ENCODE results near the gene ARHGAP33. TPM values are rescaled to one million over a fixed set of nuclear protein-coding genes. Genes with fewer than 3 reads are reported as not detected.

ARHGAP33 gene
- total and polyA plus RNA-seq, 2 donors (not counting 3 experiments of a cell fraction or from before 2014, with no cell fraction given), result 11.0 to 18.4 TPM

DNA sequence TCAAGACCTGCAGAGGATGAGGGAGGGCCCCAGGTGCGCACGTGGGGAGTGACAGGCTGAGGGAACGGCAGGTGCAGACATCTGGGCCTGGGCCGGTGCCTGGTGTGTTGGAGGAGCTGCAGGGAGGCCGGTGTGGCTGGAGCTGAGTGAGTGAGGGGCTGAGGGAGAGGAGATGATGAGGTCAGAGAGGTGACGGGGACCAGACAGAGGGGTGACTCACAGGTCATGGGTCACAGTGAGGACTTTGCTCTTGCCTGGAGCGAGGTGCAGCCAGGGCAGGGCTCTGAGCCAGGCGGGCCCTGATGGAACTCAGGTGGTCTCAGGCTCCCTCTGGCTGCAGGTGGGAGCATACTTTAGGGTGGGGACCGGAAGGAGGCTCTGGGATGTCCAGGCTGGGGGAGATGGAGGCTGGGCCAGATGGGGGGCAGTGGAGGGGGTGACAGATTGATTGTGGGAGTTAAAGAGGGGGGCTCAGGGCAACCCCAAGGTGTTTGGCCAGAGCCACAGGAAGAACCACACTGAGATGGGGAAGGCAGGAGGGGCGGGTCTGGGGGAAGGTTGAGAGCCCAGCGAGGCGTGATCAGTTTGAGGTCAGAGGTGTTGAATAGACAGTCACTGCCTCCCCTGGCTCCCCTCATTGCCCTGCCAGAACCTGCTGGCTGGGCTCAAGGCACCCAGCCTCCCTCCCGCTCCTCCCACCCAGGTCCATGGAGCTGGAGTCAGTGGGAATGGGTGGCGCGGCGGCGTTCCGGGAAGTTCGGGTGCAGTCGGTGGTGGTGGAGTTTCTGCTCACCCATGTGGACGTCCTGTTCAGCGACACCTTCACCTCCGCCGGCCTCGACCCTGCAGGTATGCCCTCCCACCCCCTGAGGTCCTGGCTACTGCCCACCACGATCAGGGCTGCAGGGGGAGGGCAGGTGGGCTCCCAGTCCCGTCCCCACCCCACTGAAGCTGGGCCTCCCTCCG, 8.4 kb downstream of the ARHGAP33 start:
- FAIRE-seq, result no peak
- H3K79me2 ChIP-seq (ENCODE audit: control insufficient read depth, insufficient read depth, low read length), result no peaks in the 10 kb centered on the region

DNA sequence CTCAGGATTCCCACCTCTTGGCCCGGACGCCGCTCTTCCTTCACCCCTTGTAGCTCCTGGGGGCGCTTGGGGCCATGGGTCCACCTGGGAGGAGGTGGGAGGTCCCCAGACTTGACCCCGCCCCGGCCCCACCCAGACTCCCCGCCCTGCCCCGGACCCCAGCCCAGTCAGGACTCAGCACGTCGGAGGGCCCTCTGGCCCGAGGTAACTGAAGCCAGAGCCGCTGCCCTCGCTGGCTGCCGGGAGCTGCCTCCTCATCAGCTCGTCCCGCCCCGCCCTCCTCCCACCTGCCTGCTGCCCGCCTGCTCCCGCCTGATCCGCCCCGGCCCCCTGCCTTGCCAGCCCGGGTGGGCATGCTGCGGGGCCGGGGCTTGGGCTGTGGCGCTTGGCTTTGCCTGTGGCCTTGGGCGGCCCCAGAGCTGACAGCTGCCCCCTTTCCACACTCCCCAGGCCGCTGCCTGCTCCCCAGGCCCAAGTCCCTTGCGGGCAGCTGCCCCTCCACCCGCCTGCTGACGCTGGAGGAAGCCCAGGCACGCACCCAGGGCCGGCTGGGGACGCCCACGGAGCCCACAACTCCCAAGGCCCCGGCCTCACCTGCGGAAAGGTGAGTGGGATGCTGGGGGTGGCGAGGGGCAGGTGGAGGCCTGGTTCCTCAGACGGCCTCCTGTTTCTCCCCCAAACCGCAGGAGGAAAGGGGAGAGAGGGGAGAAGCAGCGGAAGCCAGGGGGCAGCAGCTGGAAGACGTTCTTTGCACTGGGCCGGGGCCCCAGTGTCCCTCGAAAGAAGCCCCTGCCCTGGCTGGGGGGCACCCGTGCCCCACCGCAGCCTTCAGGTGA, 9.4 kb downstream of the ARHGAP33 start:
- TF ChIP-seq, protein P1, sequence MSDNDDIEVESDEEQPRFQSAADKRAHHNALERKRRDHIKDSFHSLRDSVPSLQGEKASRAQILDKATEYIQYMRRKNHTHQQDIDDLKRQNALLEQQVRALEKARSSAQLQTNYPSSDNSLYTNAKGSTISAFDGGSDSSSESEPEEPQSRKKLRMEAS (IDR thresholded peaks at IDR 0.05; ENCODE audit: insufficient read depth, insufficient read length), result no peak
- TF ChIP-seq, protein P2, sequence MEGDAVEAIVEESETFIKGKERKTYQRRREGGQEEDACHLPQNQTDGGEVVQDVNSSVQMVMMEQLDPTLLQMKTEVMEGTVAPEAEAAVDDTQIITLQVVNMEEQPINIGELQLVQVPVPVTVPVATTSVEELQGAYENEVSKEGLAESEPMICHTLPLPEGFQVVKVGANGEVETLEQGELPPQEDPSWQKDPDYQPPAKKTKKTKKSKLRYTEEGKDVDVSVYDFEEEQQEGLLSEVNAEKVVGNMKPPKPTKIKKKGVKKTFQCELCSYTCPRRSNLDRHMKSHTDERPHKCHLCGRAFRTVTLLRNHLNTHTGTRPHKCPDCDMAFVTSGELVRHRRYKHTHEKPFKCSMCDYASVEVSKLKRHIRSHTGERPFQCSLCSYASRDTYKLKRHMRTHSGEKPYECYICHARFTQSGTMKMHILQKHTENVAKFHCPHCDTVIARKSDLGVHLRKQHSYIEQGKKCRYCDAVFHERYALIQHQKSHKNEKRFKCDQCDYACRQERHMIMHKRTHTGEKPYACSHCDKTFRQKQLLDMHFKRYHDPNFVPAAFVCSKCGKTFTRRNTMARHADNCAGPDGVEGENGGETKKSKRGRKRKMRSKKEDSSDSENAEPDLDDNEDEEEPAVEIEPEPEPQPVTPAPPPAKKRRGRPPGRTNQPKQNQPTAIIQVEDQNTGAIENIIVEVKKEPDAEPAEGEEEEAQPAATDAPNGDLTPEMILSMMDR (IDR thresholded peaks at IDR 0.05; ENCODE audit: extremely low read depth in 1 of 2, insufficient read depth in 1 of 2, low read depth in 1 of 2, low read length in 2 of 2), result no peak
- TF ChIP-seq JUN (IDR thresholded peaks at IDR 0.05; ENCODE audit: borderline replicate concordance, insufficient read depth, insufficient read length, low read depth) (no peak), GATA2 (IDR thresholded peaks at IDR 0.05; ENCODE audit: insufficient read depth, insufficient read length, low read depth, low read length) (no peak), EZH2 (IDR thresholded peaks at IDR 0.05; ENCODE audit: borderline replicate concordance, low read depth, low read length, severe bottlenecking) (no peak), POLR2A (IDR thresholded peaks at IDR 0.05; ENCODE audit: low read depth, low read length) (no peak)
- no peak overlapping the region for H3K4me2 ChIP-seq (ENCODE audit: insufficient read depth, low read length)
- no peak overlapping the region for H3K27ac ChIP-seq (ENCODE audit: insufficient read depth, low read depth, low read length)
- H3K79me2 ChIP-seq (ENCODE audit: control insufficient read depth, insufficient read depth, low read length), result no peaks in the 10 kb centered on the region
- H3K9me3 ChIP-seq (replicated peaks; ENCODE audit: control insufficient read depth, insufficient read depth, low read length), result no peaks in the 10 kb centered on the region
- no peak overlapping the region for H2AFZ ChIP-seq (ENCODE audit: low read depth, low read length)
- H3K27me3 ChIP-seq (ENCODE audit: control insufficient read depth in 2 of 2, insufficient read depth in 2 of 2, low read length in 2 of 2), result no peaks in the 10 kb centered on the region
- H3K9ac ChIP-seq (replicated peaks; ENCODE audit: extremely low read depth, insufficient read depth, low read length), result no peak overlapping the region
- H3K9me1 ChIP-seq (replicated peaks; ENCODE audit: control insufficient read depth, extremely low read depth, insufficient read depth, low read length), result no peaks in the 10 kb centered on the region
- POLR2A ChIA-PET, result no interaction called here
- BruUV-seq (replicated peaks), result no TSS peak
- H3K4me1 ChIP-seq (ENCODE audit: control insufficient read depth, extremely low read depth, insufficient read depth, low read length), result no peaks in the 10 kb centered on the region
- intact Hi-C loops (cut with micrococcal nuclease) (no loop called here), dilution Hi-C loops (cut with MboI; ENCODE audit: extremely low pct_ligation_motif_present, low sequenced_read_pairs) (no loop called here)
- DNase-seq (ENCODE audit: low read depth, low spot score), result no peak
- H3K36me3 ChIP-seq (ENCODE audit: control insufficient read depth in 2 of 2, extremely low read depth in 1 of 2, insufficient read depth in 2 of 2, low read length in 2 of 2), result peaks cover 0 to 4% of the 10 kb centered on the region in 2 experiments
- H4K20me1 ChIP-seq (replicated peaks; ENCODE audit: control insufficient read depth, extremely low read depth, insufficient read depth, low read length), result no peaks in the 10 kb centered on the region
- CTCF ChIA-PET, result interaction anchor here (0.6 kb wide), 1 partner anchor 122 kb away, joined by 4 read pairs; no protein-coding TSS in a partner anchor
- no peak for FAIRE-seq
- H3K4me3 ChIP-seq (replicated peaks in 1 of 3; ENCODE audit: insufficient read depth in 1 of 3, low read depth in 1 of 3, low read length in 3 of 3), result no peak overlapping the region

More for the DNA sequence above, 8.4 kb downstream of the ARHGAP33 start:
- H3K4me2 ChIP-seq (ENCODE audit: insufficient read depth, low read length), result no peak overlapping the region
- BruUV-seq (replicated peaks), result no TSS peak
- no peaks in the 10 kb centered on the region for H3K9me3 ChIP-seq (replicated peaks; ENCODE audit: control insufficient read depth, insufficient read depth, low read length)
- dilution Hi-C loops (cut with MboI; ENCODE audit: extremely low pct_ligation_motif_present, low sequenced_read_pairs) (no loop called here), intact Hi-C loops (cut with micrococcal nuclease) (no loop called here)
- POLR2A ChIA-PET, result no interaction called here
- DNase-seq (ENCODE audit: low read depth, low spot score), result no peak
- TF ChIP-seq GATA2 (IDR thresholded peaks at IDR 0.05; ENCODE audit: insufficient read depth, insufficient read length, low read depth, low read length) (no peak), JUN (IDR thresholded peaks at IDR 0.05; ENCODE audit: borderline replicate concordance, insufficient read depth, insufficient read length, low read depth) (peak; percentile 15), MYC (IDR thresholded peaks at IDR 0.05; ENCODE audit: low read depth, low read length) (no peak), POLR2A (IDR thresholded peaks at IDR 0.05; ENCODE audit: low read depth, low read length) (no peak)
- H3K4me1 ChIP-seq (ENCODE audit: control insufficient read depth, extremely low read depth, insufficient read depth, low read length), result no peaks in the 10 kb centered on the region
- no peak overlapping the region for H3K4me3 ChIP-seq (replicated peaks in 1 of 3; ENCODE audit: insufficient read depth in 1 of 3, low read depth in 1 of 3, low read length in 3 of 3)
- no peaks in the 10 kb centered on the region for H3K27me3 ChIP-seq (ENCODE audit: control insufficient read depth in 2 of 2, insufficient read depth in 2 of 2, low read length in 2 of 2)
- CTCF ChIA-PET, result interaction anchor here (0.6 kb wide), 1 partner anchor 121 kb away, joined by 4 read pairs; no protein-coding TSS in a partner anchor
- H3K36me3 ChIP-seq (ENCODE audit: control insufficient read depth in 2 of 2, extremely low read depth in 1 of 2, insufficient read depth in 2 of 2, low read length in 2 of 2), result peaks cover 0 to 4% of the 10 kb centered on the region in 2 experiments
- H3K9me1 ChIP-seq (replicated peaks; ENCODE audit: control insufficient read depth, extremely low read depth, insufficient read depth, low read length), result no peaks in the 10 kb centered on the region
- H3K27ac ChIP-seq (ENCODE audit: insufficient read depth, low read depth, low read length), result no peak overlapping the region
- H2AFZ ChIP-seq (ENCODE audit: low read depth, low read length), result no peak overlapping the region
- no peaks in the 10 kb centered on the region for H4K20me1 ChIP-seq (replicated peaks; ENCODE audit: control insufficient read depth, extremely low read depth, insufficient read depth, low read length)
- no peak overlapping the region for H3K9ac ChIP-seq (replicated peaks; ENCODE audit: extremely low read depth, insufficient read depth, low read length)

Measured in endothelial cell of umbilical vein (primary cell).